Keratinocyte (primary cell): ENCODE data around the gene ANO3. TPM values are rescaled to one million over a fixed set of nuclear protein-coding genes. Genes with fewer than 3 reads are reported as not detected.

Source experiments
- DNase-seq: peaks from one replicate; pipeline ENCODE4 v3.0.0-alpha.2; 2011; ENCODE audit warnings: low read depth, missing footprints, low spot score
- FAIRE-seq: peaks from 2 replicates; lab custom pipeline; 2011; peaks lifted over from hg19 to GRCh38; lab: Jason Lieb, UNC
- H2AFZ ChIP-seq: 2 replicates; pipeline ENCODE4 v1.6.0; 2012; ENCODE audit warnings: low read length, control low read depth, inconsistent platforms; ENCODE audit not compliant: control insufficient read depth
- H3K27ac ChIP-seq: 2 replicates; pipeline ENCODE4 v1.5.1; 2011; ENCODE audit warnings: low read length; ENCODE audit not compliant: control insufficient read depth, insufficient read depth
- H3K27me3 ChIP-seq: 3 replicates; pipeline ENCODE4 v1.6.0; 2011; ENCODE audit warnings: low read length; ENCODE audit not compliant: control insufficient read depth, insufficient read depth; ENCODE audit errors: extremely low read depth
- H3K36me3 ChIP-seq, 2 experiments: 2 replicates in 1 of 2; 3 replicates in 1 of 2; pipeline ENCODE4 v1.5.1; 2011; ENCODE audit warnings: low read length in 2 of 2, mild to moderate bottlenecking in 1 of 2; ENCODE audit not compliant: control insufficient read depth in 2 of 2, insufficient read depth in 2 of 2; ENCODE audit errors: extremely low read depth in 1 of 2
- H3K4me1 ChIP-seq: 3 replicates; pipeline ENCODE4 v1.5.1; 2011; ENCODE audit warnings: low read length; ENCODE audit not compliant: control insufficient read depth, insufficient read depth; ENCODE audit errors: extremely low read depth
- H3K4me2 ChIP-seq: 3 replicates; pipeline ENCODE4 v1.6.0; 2011; ENCODE audit warnings: low read depth, low read length; ENCODE audit not compliant: control insufficient read depth, insufficient read depth; ENCODE audit errors: extremely low read depth
- H3K4me3 ChIP-seq, 3 experiments: fragments of 200-600 bp in 1 of 3; sonication (generic) in 1 of 3; 2 replicates in 2 of 3; 3 replicates in 1 of 3; pipeline ENCODE4 v1.5.1; 2011 to 2016; ENCODE audit warnings: low read length in 3 of 3, mild to moderate bottlenecking in 3 of 3, control low read depth in 2 of 3, inconsistent platforms in 1 of 3, low read depth in 1 of 3, mixed read lengths in 1 of 3, mixed run types in 1 of 3, moderate library complexity in 1 of 3; ENCODE audit not compliant: control insufficient read depth in 2 of 3, insufficient read depth in 2 of 3; ENCODE audit errors: extremely low read depth in 1 of 3
- H3K79me2 ChIP-seq: 2 replicates; pipeline ENCODE4 v1.6.0; 2012; ENCODE audit warnings: low read length; ENCODE audit not compliant: control insufficient read depth, insufficient read depth
- H3K9ac ChIP-seq: 3 replicates; pipeline ENCODE4 v1.6.0; 2011; ENCODE audit warnings: low read length; ENCODE audit not compliant: control insufficient read depth, insufficient read depth; ENCODE audit errors: extremely low read depth
- H3K9me1 ChIP-seq: 3 replicates; pipeline ENCODE4 v1.6.0; 2011; ENCODE audit warnings: low read length; ENCODE audit not compliant: control insufficient read depth, insufficient read depth; ENCODE audit errors: extremely low read depth
- H3K9me3 ChIP-seq: 2 replicates; pipeline ENCODE4 v1.5.1; 2012; ENCODE audit warnings: low read depth, low read length; ENCODE audit not compliant: control insufficient read depth
- H4K20me1 ChIP-seq: 3 replicates; pipeline ENCODE4 v1.6.0; 2011; ENCODE audit warnings: low read length; ENCODE audit not compliant: control insufficient read depth, insufficient read depth; ENCODE audit errors: extremely low read depth
- EZH2 ChIP-seq: IDR thresholded peaks from one replicate; pipeline ENCODE4 v1.6.1; 2012; ENCODE audit warnings: inconsistent platforms, mild to moderate bottlenecking, low read length, moderate library complexity
- dilution Hi-C: fragments of 300-500 bp; cut with MboI; formaldehyde crosslinking; loops from one replicate; pipeline ENCODE4 v1.7.0; 2020; ENCODE audit warnings: low sequenced_read_pairs; ENCODE audit not compliant: extremely low pct_ligation_motif_present
- polyA plus RNA-seq, 5 experiments: library from polyadenylated mRNA; depleted of rRNA in 3 of 5; stranded (reverse) in 3 of 5; stranded (forward) in 1 of 5; unstranded in 1 of 5; fragments of >200 nt; gene quantifications; 1 replicate in 1 of 5; 2 replicates in 3 of 5; 3 replicates in 1 of 5; pipeline versions ENCODE4 v1.2.1 to v1.2.3, GENCODE V29; 2011 to 2012; ENCODE audit warnings: missing spikeins in 2 of 5, low read depth in 1 of 5, low replicate concordance in 1 of 5
- TF ChIP-seq, protein P1 (sequence below), 3 experiments: IDR thresholded peaks in 1 of 3; conservative IDR thresholded peaks in 1 of 3; optimal IDR thresholded peaks in 1 of 3; 2 replicates in 2 of 3; 3 replicates in 1 of 3; pipeline versions ENCODE3 to v1.5.1; 2011; ENCODE audit warnings: low read length in 3 of 3, mild to moderate bottlenecking in 3 of 3, moderate library complexity in 2 of 3, control low read depth in 1 of 3, inconsistent platforms in 1 of 3; ENCODE audit not compliant: insufficient read depth in 2 of 3; ENCODE audit errors: extremely low read depth in 1 of 3

The ANO3 gene
- polyA plus RNA-seq, 1 donor (not counting 4 experiments of a cell fraction or from before 2014, with no cell fraction given), result 0.01 TPM

DNA sequence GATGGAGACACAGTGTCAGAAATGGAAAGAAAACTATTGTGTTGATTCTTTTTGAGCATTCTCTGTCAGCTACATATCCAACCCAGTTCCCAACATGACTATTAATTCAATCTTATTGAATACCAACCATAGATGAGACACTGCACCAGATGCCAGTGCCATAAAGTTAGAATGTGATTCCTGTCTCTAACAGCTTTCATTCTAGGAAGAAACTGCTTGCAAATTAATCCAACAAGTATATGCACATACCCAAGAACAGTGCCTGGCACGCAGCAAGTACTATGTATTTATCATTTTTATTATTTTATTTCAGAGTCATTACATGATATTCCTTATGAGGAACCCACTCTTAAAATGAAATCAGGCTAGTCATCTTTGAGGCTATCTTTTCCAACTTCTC lies 355.4 kb downstream of the ANO3 start:
- DNase-seq, result no peak
- Histone ChIP-seq H3K27ac (no peak overlapping the region), H3K9ac (no peak overlapping the region), H3K4me1 (no peaks in the 10 kb centered on the region), H3K4me2 (no peak overlapping the region), H3K27me3 (no peaks in the 10 kb centered on the region), H3K9me1 (no peaks in the 10 kb centered on the region), H4K20me1 (no peaks in the 10 kb centered on the region), H3K9me3 (no peaks in the 10 kb centered on the region), H3K79me2 (no peaks in the 10 kb centered on the region), H3K36me3 (no peaks in the 10 kb centered on the region), H3K4me3 (no peak overlapping the region), H2AFZ (no peak overlapping the region)
- TF ChIP-seq, protein P1, sequence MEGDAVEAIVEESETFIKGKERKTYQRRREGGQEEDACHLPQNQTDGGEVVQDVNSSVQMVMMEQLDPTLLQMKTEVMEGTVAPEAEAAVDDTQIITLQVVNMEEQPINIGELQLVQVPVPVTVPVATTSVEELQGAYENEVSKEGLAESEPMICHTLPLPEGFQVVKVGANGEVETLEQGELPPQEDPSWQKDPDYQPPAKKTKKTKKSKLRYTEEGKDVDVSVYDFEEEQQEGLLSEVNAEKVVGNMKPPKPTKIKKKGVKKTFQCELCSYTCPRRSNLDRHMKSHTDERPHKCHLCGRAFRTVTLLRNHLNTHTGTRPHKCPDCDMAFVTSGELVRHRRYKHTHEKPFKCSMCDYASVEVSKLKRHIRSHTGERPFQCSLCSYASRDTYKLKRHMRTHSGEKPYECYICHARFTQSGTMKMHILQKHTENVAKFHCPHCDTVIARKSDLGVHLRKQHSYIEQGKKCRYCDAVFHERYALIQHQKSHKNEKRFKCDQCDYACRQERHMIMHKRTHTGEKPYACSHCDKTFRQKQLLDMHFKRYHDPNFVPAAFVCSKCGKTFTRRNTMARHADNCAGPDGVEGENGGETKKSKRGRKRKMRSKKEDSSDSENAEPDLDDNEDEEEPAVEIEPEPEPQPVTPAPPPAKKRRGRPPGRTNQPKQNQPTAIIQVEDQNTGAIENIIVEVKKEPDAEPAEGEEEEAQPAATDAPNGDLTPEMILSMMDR (optimal IDR thresholded peaks at IDR 0.05 in 1 of 3, IDR thresholded peaks at IDR 0.05 in 1 of 3, conservative IDR thresholded peaks at IDR 0.05 in 1 of 3; ENCODE audit: extremely low read depth in 1 of 3, insufficient read depth in 2 of 3, low read length in 3 of 3), result no peak
- TF ChIP-seq EZH2, result no peak
- FAIRE-seq, result no peak
- dilution Hi-C loops, result no loop called here

DNA sequence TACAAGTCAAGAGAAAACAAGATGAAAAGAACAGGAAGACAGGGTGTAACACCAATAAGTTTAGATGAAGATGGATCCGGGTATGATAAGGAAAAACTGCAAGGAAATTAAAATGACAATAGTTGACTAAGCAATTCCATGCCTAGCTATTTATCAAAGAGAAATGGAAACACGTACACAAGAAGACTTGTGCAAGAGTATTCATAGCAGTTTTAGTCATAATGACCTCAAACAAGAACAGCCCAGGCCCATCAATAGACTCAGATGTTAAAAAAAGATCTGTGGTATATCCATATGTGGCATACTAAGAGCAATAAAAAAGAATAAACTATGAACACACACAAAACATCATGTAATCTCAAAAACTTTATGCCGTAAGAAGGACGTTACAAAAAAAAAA lies 356.8 kb downstream of the ANO3 start:
- dilution Hi-C loops, result no loop called here

More for the DNA sequence above, 356.8 kb downstream of the ANO3 start:
- H3K9me3 ChIP-seq, result no peaks in the 10 kb centered on the region
- H3K27ac ChIP-seq, result no peak overlapping the region
- no peaks in the 10 kb centered on the region for H4K20me1 ChIP-seq
- H3K9ac ChIP-seq, result no peak overlapping the region
- TF ChIP-seq, protein P1 (optimal IDR thresholded peaks at IDR 0.05 in 1 of 3, IDR thresholded peaks at IDR 0.05 in 1 of 3, conservative IDR thresholded peaks at IDR 0.05 in 1 of 3; ENCODE audit: extremely low read depth in 1 of 3, insufficient read depth in 2 of 3, low read length in 3 of 3), result no peak
- TF ChIP-seq EZH2, result no peak
- FAIRE-seq (no peak), DNase-seq (no peak)
- H3K79me2 ChIP-seq, result no peaks in the 10 kb centered on the region
- no peaks in the 10 kb centered on the region for H3K36me3 ChIP-seq
- no peak overlapping the region for H3K4me2 ChIP-seq
- no peaks in the 10 kb centered on the region for H3K27me3 ChIP-seq
- no peak overlapping the region for H2AFZ ChIP-seq
- no peak overlapping the region for H3K4me3 ChIP-seq
- H3K4me1 ChIP-seq, result no peaks in the 10 kb centered on the region
- H3K9me1 ChIP-seq, result no peaks in the 10 kb centered on the region
